GM10266 (cell line): Measurements from ENCODE around the gene CXCR4.

Source experiments
- DNase-seq: peaks from one replicate; pipeline ENCODE4 v3.0.0; 2012; ENCODE audit errors: extremely low spot score
- CTCF ChIP-seq: IDR thresholded peaks from 2 replicates; pipeline ENCODE4 v1.5.1; 2012; ENCODE audit warnings: mild to moderate bottlenecking, low read depth; ENCODE audit not compliant: control insufficient read depth, insufficient read depth; ENCODE audit errors: missing control alignments

The CXCR4 gene

GRCh38 chr2:136114382-136114781 lies 3.6 kb downstream of the CXCR4 start:
- no peak for DNase-seq
- no peak for TF ChIP-seq CTCF

GRCh38 chr2:136113209-136113971 lies 4.6 kb downstream of the CXCR4 start:
- no peak for DNase-seq
- no peak for TF ChIP-seq CTCF

GRCh38 chr2:136112317-136113208 lies 5.4 kb downstream of the CXCR4 start:
- DNase-seq = no peak

DNA sequence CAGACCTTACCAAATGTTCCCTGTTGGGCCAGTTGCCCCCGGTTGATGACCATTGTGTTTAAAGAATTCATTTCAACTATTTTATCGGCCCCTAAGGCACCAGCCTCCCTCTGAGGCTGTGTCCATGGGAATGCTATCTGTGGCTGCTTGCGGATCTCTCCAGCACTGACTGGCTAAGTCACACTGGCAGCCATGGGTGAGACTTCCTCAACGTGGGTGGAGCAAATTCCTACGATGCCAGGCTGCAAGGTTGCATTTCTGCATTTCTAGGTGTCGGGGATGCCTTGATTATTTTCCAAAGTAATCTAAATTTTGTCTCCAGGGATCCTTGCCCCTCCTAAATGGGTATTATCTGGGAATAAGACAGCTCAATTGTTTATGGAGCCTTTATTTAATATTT lies 6.2 kb downstream of the CXCR4 start:
- no peak for DNase-seq
- no peak for TF ChIP-seq CTCF

More at GRCh38 chr2:136112317-136113208, 5.4 kb downstream of the CXCR4 start:
- TF ChIP-seq CTCF = no peak

- no peak for DNase-seq
- TF ChIP-seq CTCF = no peak
These were observed 7.4 kb downstream of the CXCR4 start for GRCh38 chr2:136110526-136110925.

GRCh38 chr2:136108463-136108862 lies 9.5 kb downstream of the CXCR4 start:
- no peak for TF ChIP-seq CTCF
- DNase-seq = no peak
